Adrenal gland (tissue), 12 donors: Measurements from ENCODE around the gene PLAGL1. TPM values are rescaled to one million over a fixed set of nuclear protein-coding genes. Genes with fewer than 3 reads are reported as not detected.
A peak's percentile ranks its signal among the peaks of the same experiment; 100 is the strongest.

Experiments
- DNase-seq, 7 donors: peaks; one replicate each; pipeline ENCODE4 v3.0.0-alpha.2; 2019 to 2020
- H3K27ac ChIP-seq, 5 donors: fragments of 200-600 bp; sonication (generic) in 4 of 5; 1 replicate in 3 of 5; 2 replicates in 2 of 5; pipeline versions ENCODE4 v1.5.1 to v1.8.0; 2016 to 2020; ENCODE audit warnings: mild to moderate bottlenecking in 1 of 5
- H3K27me3 ChIP-seq: fragments of 200-600 bp; 2 replicates; pipeline ENCODE4 v1.8.0; 2021
- H3K36me3 ChIP-seq, 2 donors: fragments of 200-600 bp; replicated peaks in 1 of 2; 1 replicate in 1 of 2; 2 replicates in 1 of 2; pipeline versions ENCODE4 v1.5.1 to v1.8.0; 2018 to 2022
- H3K4me1 ChIP-seq, 2 donors: fragments of 200-600 bp; replicated peaks in 1 of 2; 1 replicate in 1 of 2; 2 replicates in 1 of 2; pipeline versions ENCODE4 v1.5.1 to v1.8.0; 2018 to 2021
- H3K4me3 ChIP-seq, 4 donors: fragments of 200-600 bp; sonication (generic) in 3 of 4; one replicate each; pipeline ENCODE4 v1.5.1; 2016 to 2018
- H3K9me3 ChIP-seq, 3 donors: fragments of 200-600 bp; sonication (generic) in 1 of 3; replicated peaks in 1 of 3; 1 replicate in 2 of 3; 2 replicates in 1 of 3; pipeline versions ENCODE4 v1.5.1 to v1.8.0; 2016 to 2021
- POLR2A ChIP-seq, 2 donors: fragments of 450-650 bp; IDR thresholded peaks; one replicate each; pipeline ENCODE4 v1.6.1; 2017; ENCODE audit warnings: antibody characterized with exemption in 2 of 2, mild to moderate bottlenecking in 2 of 2, moderate library complexity in 1 of 2
- WGBS, 4 donors: extraction: QIAGEN DNeasy Blood & Tissue Kit in 2 of 4; methylation state at CpG; one replicate each; pipeline versions ENCODE4 v1.1.5 to v1.1.7; 2013 to 2017; 5-methylcytosine and 5-hydroxymethylcytosine counted together
- intact Hi-C, 2 donors: fragments of 100-400 bp; cut with DNase I; formaldehyde crosslinking; loops; one replicate each; pipeline versions ENCODE4 v1.14.1 to v1.15.0; 2022 to 2023
- polyA plus RNA-seq, 3 donors: library from polyadenylated mRNA; stranded (reverse); fragments of 200-250 nt in 2 of 3; fragments of 350-450 nt in 1 of 3; fragmentation: Illumina TruSeq in 1 of 3; extraction: RNeasy Lipid Tissue Mini Kit (QIAGEN cat#74804) in 1 of 3; gene quantifications; one replicate each; pipeline ENCODE4 v1.2.3, GENCODE V29; 2013 to 2014
- total RNA-seq, 9 donors: library from RNA; depleted of rRNA in 4 of 9; stranded (reverse); fragments of >200 nt in 4 of 9; fragments of 120-200 nt in 1 of 9; fragmentation: NEBNext Ultra II Directional in 1 of 9; extraction: Animal tissue kit (Norgen Biotek cat#: 25700) in 1 of 9; gene quantifications; one replicate each; pipeline versions ENCODE4 v1.1.0 to v1.2.4, GENCODE V29; 2013 to 2023
- TF ChIP-seq, protein P1 (sequence below), 6 experiments: fragments of 450-650 bp in 4 of 6; fragments of 200-600 bp in 2 of 6; sonication (generic) in 1 of 6; IDR thresholded peaks; 1 replicate in 5 of 6; 2 replicates in 1 of 6; pipeline versions ENCODE4 v1.5.1 to v1.8.0; 2016 to 2021; ENCODE audit warnings: antibody characterized with exemption in 6 of 6, mild to moderate bottlenecking in 2 of 6, moderate library complexity in 1 of 6
- donor health status: healthy with polysubstance abuse.
- donor health status: Bipolar disorder and iron deficiency.
- donor health status: DM: yes; HTN: yes; CAD: no.
- donor health status: DM: no; HTN: no; CAD: no.
- donor health status: DM: no; HTN: no; CAD: no.
- donor health status: DM: yes; HTN: yes; CAD: no.

The PLAGL1 gene
- total and polyA plus RNA-seq, 12 donors = 20.4 to 197 (median 78.7) TPM

DNA sequence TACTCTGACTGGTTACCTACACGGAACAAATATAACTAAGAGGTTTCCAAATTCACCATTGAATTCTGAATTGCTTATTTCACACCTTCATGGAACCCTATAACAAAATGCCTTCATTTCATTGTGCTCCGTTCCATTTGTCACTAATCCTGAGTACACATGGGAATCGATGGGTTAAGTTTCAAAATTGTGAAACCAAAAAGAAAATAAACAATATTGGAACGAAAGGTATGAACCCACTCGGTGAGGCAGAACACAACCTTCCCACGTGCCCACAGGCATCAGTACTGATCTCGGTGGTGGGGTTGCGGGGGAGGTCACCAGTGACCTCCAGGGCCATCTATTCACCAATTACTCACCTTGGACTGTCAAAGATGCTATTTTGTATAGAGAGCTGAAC, 34.0 kb downstream of the PLAGL1 start:
- Histone ChIP-seq H3K36me3 (no peaks in the 10 kb centered on the region), H3K27me3 (no peaks in the 10 kb centered on the region), H3K27ac (no peak overlapping the region), H3K4me1 (peaks cover 29 to 59% of the 10 kb centered on the region in 2 donors), H3K4me3 (no peak overlapping the region), H3K9me3 (no peaks in the 10 kb centered on the region)
- 51 to 66% (median 57%) methylated on average over 7 to 8 of the region's 8 CpGs for WGBS, 4 donors
- no peak for DNase-seq
- intact Hi-C loops = no loop called here
- TF ChIP-seq POLR2A (IDR thresholded peaks at IDR 0.05) = no peak
- TF ChIP-seq, protein P1, sequence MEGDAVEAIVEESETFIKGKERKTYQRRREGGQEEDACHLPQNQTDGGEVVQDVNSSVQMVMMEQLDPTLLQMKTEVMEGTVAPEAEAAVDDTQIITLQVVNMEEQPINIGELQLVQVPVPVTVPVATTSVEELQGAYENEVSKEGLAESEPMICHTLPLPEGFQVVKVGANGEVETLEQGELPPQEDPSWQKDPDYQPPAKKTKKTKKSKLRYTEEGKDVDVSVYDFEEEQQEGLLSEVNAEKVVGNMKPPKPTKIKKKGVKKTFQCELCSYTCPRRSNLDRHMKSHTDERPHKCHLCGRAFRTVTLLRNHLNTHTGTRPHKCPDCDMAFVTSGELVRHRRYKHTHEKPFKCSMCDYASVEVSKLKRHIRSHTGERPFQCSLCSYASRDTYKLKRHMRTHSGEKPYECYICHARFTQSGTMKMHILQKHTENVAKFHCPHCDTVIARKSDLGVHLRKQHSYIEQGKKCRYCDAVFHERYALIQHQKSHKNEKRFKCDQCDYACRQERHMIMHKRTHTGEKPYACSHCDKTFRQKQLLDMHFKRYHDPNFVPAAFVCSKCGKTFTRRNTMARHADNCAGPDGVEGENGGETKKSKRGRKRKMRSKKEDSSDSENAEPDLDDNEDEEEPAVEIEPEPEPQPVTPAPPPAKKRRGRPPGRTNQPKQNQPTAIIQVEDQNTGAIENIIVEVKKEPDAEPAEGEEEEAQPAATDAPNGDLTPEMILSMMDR (IDR thresholded peaks at IDR 0.05) = no peak

DNA sequence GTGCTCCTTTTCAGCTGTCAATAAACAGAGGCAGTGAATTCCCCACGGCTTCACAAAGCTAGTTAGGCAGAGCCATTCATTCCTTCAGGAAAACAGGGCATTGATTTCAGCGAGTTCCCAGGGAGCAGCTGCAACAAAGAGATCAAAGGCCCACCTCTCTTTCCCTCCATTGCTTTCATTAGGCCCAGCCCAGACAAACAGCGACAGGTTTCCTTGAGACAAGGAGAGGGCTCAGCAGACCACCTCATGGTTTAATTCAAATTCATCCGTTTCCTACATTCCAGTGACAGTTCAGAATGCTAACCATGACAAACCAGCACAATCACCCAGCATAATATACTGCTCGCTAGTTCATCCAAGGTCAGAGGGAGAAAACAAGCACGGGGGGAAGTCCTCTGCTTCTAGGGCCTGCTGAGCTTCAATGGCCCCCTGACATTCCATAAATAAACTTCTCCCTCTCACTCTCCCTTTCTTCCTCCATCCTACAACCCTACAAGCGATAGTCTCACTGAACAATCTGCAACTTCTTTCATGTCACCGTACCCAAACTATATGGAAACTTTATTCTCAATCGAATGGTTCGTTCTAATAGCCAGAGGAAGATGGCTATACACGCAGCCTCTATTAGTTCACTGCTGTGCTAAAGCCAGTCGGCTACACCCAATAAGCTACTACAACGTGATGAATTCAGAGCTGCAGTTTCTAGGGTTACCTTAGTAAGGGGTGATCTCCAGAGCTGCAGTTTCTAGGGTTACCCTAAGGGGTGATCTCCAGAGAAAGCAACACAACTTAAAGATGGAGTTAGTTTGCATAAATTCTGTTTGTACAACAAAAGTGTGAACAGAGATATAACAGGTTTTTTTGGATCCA, 34.7 kb downstream of the PLAGL1 start:
- peaks cover 34 to 66% of the 10 kb centered on the region in 2 donors for H3K4me1 ChIP-seq
- no peak for DNase-seq
- H3K9me3 ChIP-seq = no peaks in the 10 kb centered on the region
- 69 to 79% (median 71%) methylated on average over 13 of the region's 13 CpGs for WGBS, 4 donors
- H3K27me3 ChIP-seq = no peaks in the 10 kb centered on the region
- intact Hi-C loops = no loop called here
- H3K4me3 ChIP-seq = no peak overlapping the region
- no peaks in the 10 kb centered on the region for H3K36me3 ChIP-seq
- TF ChIP-seq POLR2A (IDR thresholded peaks at IDR 0.05) = no peak
- TF ChIP-seq, protein P1 (IDR thresholded peaks at IDR 0.05) = no peak
- H3K27ac ChIP-seq = peak overlapping the region in 1 of 5 donors; percentile 18

- 27 to 43% (median 38%) methylated on average over 4 of the region's 4 CpGs for WGBS, 4 donors
Measured at GRCh38 chr6:143971482-143972205, 36.4 kb downstream of the PLAGL1 start.

More at GRCh38 chr6:143971482-143972205, 36.4 kb downstream of the PLAGL1 start:
- H3K4me1 ChIP-seq = peaks cover 38 to 75% of the 10 kb centered on the region in 2 donors
- DNase-seq = no peak
- intact Hi-C loops = no loop called here
- TF ChIP-seq, protein P1 (IDR thresholded peaks at IDR 0.05) = no peak
- TF ChIP-seq POLR2A (IDR thresholded peaks at IDR 0.05) = no peak
- H3K27me3 ChIP-seq = no peaks in the 10 kb centered on the region
- no peaks in the 10 kb centered on the region for H3K36me3 ChIP-seq
- no peaks in the 10 kb centered on the region for H3K9me3 ChIP-seq
- H3K27ac ChIP-seq = peak overlapping the region in 2 of 5 donors; percentile 24 to 54
- no peak overlapping the region for H3K4me3 ChIP-seq
